ENCODE measurements around the gene MAPK7. TPM values are rescaled to one million over a fixed set of nuclear protein-coding genes. Genes with fewer than 3 reads are reported as not detected.

The MAPK7 gene
- total RNA-seq, 4 donors from 2014 or later, result 29.5 to 62.4 (median 39.3) TPM

- Histone ChIP-seq H3K36me3 (no peaks in the 10 kb centered on the region), H3K27me3 (no peaks in the 10 kb centered on the region), H3K4me3 (no peak overlapping the region), H3K27ac (no peak overlapping the region), H3K9me3 (no peaks in the 10 kb centered on the region), H3K4me1 (peaks cover 0 to 12% (median 0%) of the 10 kb centered on the region in 4 donors)
- DNase-seq (ENCODE audit: low spot score in 2 of 2), result no peak
- 94 to 100% methylated on average over 9 to 10 of the region's 10 CpGs for WGBS, 2 donors
- TF ChIP-seq CTCF (IDR thresholded peaks at IDR 0.05), result no peak
- TF ChIP-seq POLR2A (IDR thresholded peaks at IDR 0.05), result no peak
- TF ChIP-seq EP300 (IDR thresholded peaks at IDR 0.05), result no peak
Observed at GRCh38 chr17:19407601-19408345, 29.5 kb downstream of the MAPK7 start.

GRCh38 chr17:19408346-19408710, 30.0 kb downstream of the MAPK7 start:
- Histone ChIP-seq H3K36me3 (no peaks in the 10 kb centered on the region), H3K4me1 (peaks cover 0 to 12% (median 0%) of the 10 kb centered on the region in 4 donors), H3K27me3 (no peaks in the 10 kb centered on the region), H3K9me3 (no peaks in the 10 kb centered on the region), H3K4me3 (no peak overlapping the region), H3K27ac (no peak overlapping the region)
- WGBS, 2 donors, result 97 to 100% methylated on average over 2 of the region's 2 CpGs
- TF ChIP-seq EP300 (IDR thresholded peaks at IDR 0.05), result no peak
- no peak for TF ChIP-seq POLR2A (IDR thresholded peaks at IDR 0.05)
- no peak for TF ChIP-seq CTCF (IDR thresholded peaks at IDR 0.05)
- no peak for DNase-seq (ENCODE audit: low spot score in 2 of 2)

GRCh38 chr17:19409066-19409465, 30.8 kb downstream of the MAPK7 start:
- WGBS, 2 donors, result 94 to 96% methylated on average over 3 of the region's 3 CpGs
- no peaks in the 10 kb centered on the region for H3K9me3 ChIP-seq
- TF ChIP-seq EP300 (IDR thresholded peaks at IDR 0.05), result no peak
- no peak for TF ChIP-seq CTCF (IDR thresholded peaks at IDR 0.05)
- TF ChIP-seq POLR2A (IDR thresholded peaks at IDR 0.05), result no peak
- H3K36me3 ChIP-seq, result no peaks in the 10 kb centered on the region
- DNase-seq (ENCODE audit: low spot score in 2 of 2), result no peak
- no peaks in the 10 kb centered on the region for H3K27me3 ChIP-seq
- peaks cover 0 to 12% (median 0%) of the 10 kb centered on the region in 4 donors for H3K4me1 ChIP-seq
- no peak overlapping the region for H3K4me3 ChIP-seq
- no peak overlapping the region for H3K27ac ChIP-seq

GRCh38 chr17:19409509-19409908, 31.2 kb downstream of the MAPK7 start:
- 76 to 91% methylated on average over 3 of the region's 3 CpGs for WGBS, 2 donors
- no peaks in the 10 kb centered on the region for H3K27me3 ChIP-seq
- no peak for TF ChIP-seq POLR2A (IDR thresholded peaks at IDR 0.05)
- no peak for TF ChIP-seq CTCF (IDR thresholded peaks at IDR 0.05)
- no peak for TF ChIP-seq EP300 (IDR thresholded peaks at IDR 0.05)
- H3K36me3 ChIP-seq, result no peaks in the 10 kb centered on the region
- H3K9me3 ChIP-seq, result no peaks in the 10 kb centered on the region
- H3K4me3 ChIP-seq, result no peak overlapping the region
- no peak overlapping the region for H3K27ac ChIP-seq
- DNase-seq (ENCODE audit: low spot score in 2 of 2), result no peak
- H3K4me1 ChIP-seq, result peaks cover 0 to 12% (median 0%) of the 10 kb centered on the region in 4 donors

- no peaks in the 10 kb centered on the region for H3K27me3 ChIP-seq
- TF ChIP-seq EP300 (IDR thresholded peaks at IDR 0.05) (no peak), CTCF (IDR thresholded peaks at IDR 0.05) (no peak), POLR2A (IDR thresholded peaks at IDR 0.05) (no peak)
- 93% methylated on average over 4 to 6 of the region's 6 CpGs for WGBS, 2 donors
Observed at GRCh38 chr17:19410091-19410490, 31.8 kb downstream of the MAPK7 start.

More at GRCh38 chr17:19410091-19410490, 31.8 kb downstream of the MAPK7 start:
- Histone ChIP-seq H3K36me3 (no peaks in the 10 kb centered on the region), H3K27ac (no peak overlapping the region), H3K9me3 (no peaks in the 10 kb centered on the region), H3K4me1 (peaks cover 0 to 12% (median 0%) of the 10 kb centered on the region in 4 donors), H3K4me3 (no peak overlapping the region)
- no peak for DNase-seq (ENCODE audit: low spot score in 2 of 2)
